OCI-LY7 (cell line): ENCODE results near the gene RNGTT.

ENCODE experiments used
- CTCF ChIP-seq: fragments of 200-600 bp; sonication (generic); conservative IDR thresholded peaks from 2 replicates; pipeline ENCODE4 v1.5.1; 2014; ENCODE audit warnings: mild to moderate bottlenecking, antibody characterized with exemption, low read length, moderate library complexity, mixed read lengths
- EZH2phosphoT487 ChIP-seq: fragments of 200-600 bp; sonication (generic); IDR thresholded peaks from 2 replicates; pipeline ENCODE4 v1.6.1; 2018; ENCODE audit warnings: low read depth, borderline replicate concordance, mild to moderate bottlenecking, mixed run types, antibody characterized with exemption, low read length, moderate library complexity, mixed read lengths

DNA sequence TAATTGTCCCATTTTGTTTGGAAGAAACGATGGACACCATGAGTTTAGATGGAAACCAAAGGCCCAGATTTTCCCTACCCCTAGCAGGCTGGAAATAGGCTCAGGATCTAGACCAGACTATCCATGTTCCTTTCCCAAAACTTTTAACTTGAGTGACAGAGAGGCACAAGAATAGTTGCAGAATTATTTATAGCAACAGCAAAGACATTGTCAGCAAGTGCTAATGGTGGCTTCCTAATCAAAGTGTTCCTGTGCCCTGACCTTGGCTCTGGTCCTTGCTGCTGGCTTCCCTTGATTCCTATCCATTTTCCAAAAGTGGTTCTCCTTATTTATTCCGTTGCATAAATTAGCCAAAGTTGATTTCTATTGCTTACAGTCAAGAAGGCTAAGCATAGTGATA, 103.1 kb downstream of the RNGTT start:
- TF ChIP-seq CTCF (no peak), EZH2phosphoT487 (no peak)
